ENCODE data around the gene RAP1GDS1.

The RAP1GDS1 gene

GRCh38 chr4:98334461-98334860, 73.3 kb downstream of the RAP1GDS1 start:
- Histone ChIP-seq H2AFZ (ENCODE audit: low read depth, low read length) (no peak overlapping the region), H3K36me3 (ENCODE audit: insufficient read depth, low read length) (peaks cover 17% of the 10 kb centered on the region; the same call in 1 of the 2 replicates), H3K4me3 (ENCODE audit: low read depth in 1 of 2, low read length in 2 of 2) (no peak overlapping the region), H3K4me1 (ENCODE audit: insufficient read depth, low read length) (no peaks in the 10 kb centered on the region), H3K9ac (ENCODE audit: low read depth, low read length) (no peak overlapping the region), H3K27ac (ENCODE audit: low read length) (no peak overlapping the region), H3K9me3 (ENCODE audit: insufficient read depth, low read length, severe bottlenecking) (peaks cover 18% of the 10 kb centered on the region), H4K20me1 (ENCODE audit: insufficient read depth, low read length) (no peaks in the 10 kb centered on the region), H3K27me3 (ENCODE audit: insufficient read depth, low read length, poor library complexity) (no peaks in the 10 kb centered on the region), H3K4me2 (ENCODE audit: insufficient read depth, low read length) (no peak overlapping the region), H3K79me2 (ENCODE audit: insufficient read depth, low read length) (peaks cover 69% of the 10 kb centered on the region)
- TF ChIP-seq CTCF (IDR thresholded peaks at IDR 0.05; ENCODE audit: borderline replicate concordance, extremely low read depth, low read length, poor library complexity, severe bottlenecking) (no peak), EZH2 (IDR thresholded peaks at IDR 0.05; ENCODE audit: borderline replicate concordance, low read depth, low read length, severe bottlenecking) (no peak)
- ATAC-seq (ENCODE audit: insufficient read depth, low read depth) (no peak), DNase-seq (no peak)

GRCh38 chr4:98338761-98339438, 77.7 kb downstream of the RAP1GDS1 start:
- Histone ChIP-seq H2AFZ (ENCODE audit: low read depth, low read length) (no peak overlapping the region), H3K4me1 (ENCODE audit: insufficient read depth, low read length) (no peaks in the 10 kb centered on the region), H4K20me1 (ENCODE audit: insufficient read depth, low read length) (no peaks in the 10 kb centered on the region), H3K27me3 (ENCODE audit: insufficient read depth, low read length, poor library complexity) (no peaks in the 10 kb centered on the region), H3K9me3 (ENCODE audit: insufficient read depth, low read length, severe bottlenecking) (no peaks in the 10 kb centered on the region), H3K9ac (ENCODE audit: low read depth, low read length) (no peak overlapping the region), H3K4me2 (ENCODE audit: insufficient read depth, low read length) (no peak overlapping the region), H3K79me2 (ENCODE audit: insufficient read depth, low read length) (peaks cover 90% of the 10 kb centered on the region), H3K4me3 (ENCODE audit: low read depth in 1 of 2, low read length in 2 of 2) (no peak overlapping the region), H3K36me3 (ENCODE audit: insufficient read depth, low read length) (peaks cover 21% of the 10 kb centered on the region), H3K27ac (ENCODE audit: low read length) (no peak overlapping the region)
- ATAC-seq (ENCODE audit: insufficient read depth, low read depth): no peak
- no peak for TF ChIP-seq EZH2 (IDR thresholded peaks at IDR 0.05; ENCODE audit: borderline replicate concordance, low read depth, low read length, severe bottlenecking)
- no peak for TF ChIP-seq CTCF (IDR thresholded peaks at IDR 0.05; ENCODE audit: borderline replicate concordance, extremely low read depth, low read length, poor library complexity, severe bottlenecking)
- no peak for DNase-seq

- no peak for DNase-seq
- Histone ChIP-seq H3K9ac (ENCODE audit: low read depth, low read length) (no peak overlapping the region), H4K20me1 (ENCODE audit: insufficient read depth, low read length) (no peaks in the 10 kb centered on the region; the same call in 1 of the 2 replicates), H2AFZ (ENCODE audit: low read depth, low read length) (no peak overlapping the region), H3K36me3 (ENCODE audit: insufficient read depth, low read length) (peaks cover 41% of the 10 kb centered on the region), H3K27ac (ENCODE audit: low read length) (no peak overlapping the region), H3K4me1 (ENCODE audit: insufficient read depth, low read length) (no peaks in the 10 kb centered on the region), H3K27me3 (ENCODE audit: insufficient read depth, low read length, poor library complexity) (no peaks in the 10 kb centered on the region), H3K79me2 (ENCODE audit: insufficient read depth, low read length) (peaks cover 90% of the 10 kb centered on the region), H3K4me2 (ENCODE audit: insufficient read depth, low read length) (no peak overlapping the region), H3K9me3 (ENCODE audit: insufficient read depth, low read length, severe bottlenecking) (no peaks in the 10 kb centered on the region), H3K4me3 (ENCODE audit: low read depth in 1 of 2, low read length in 2 of 2) (no peak overlapping the region)
- no peak for TF ChIP-seq CTCF (IDR thresholded peaks at IDR 0.05; ENCODE audit: borderline replicate concordance, extremely low read depth, low read length, poor library complexity, severe bottlenecking)
- TF ChIP-seq EZH2 (IDR thresholded peaks at IDR 0.05; ENCODE audit: borderline replicate concordance, low read depth, low read length, severe bottlenecking): no peak
- no peak for ATAC-seq (ENCODE audit: insufficient read depth, low read depth)
These were observed 80.1 kb downstream of the RAP1GDS1 start for GRCh38 chr4:98341309-98341708.

Data from DND-41 (cell line).